ENCODE measurements around the gene TRIM41.
"Not testable (repeated sequence)": the region's sequence is repeated elsewhere in the genome, so short reads cannot be mapped to it uniquely, and the experiment has no call there.

The TRIM41 gene

DNA sequence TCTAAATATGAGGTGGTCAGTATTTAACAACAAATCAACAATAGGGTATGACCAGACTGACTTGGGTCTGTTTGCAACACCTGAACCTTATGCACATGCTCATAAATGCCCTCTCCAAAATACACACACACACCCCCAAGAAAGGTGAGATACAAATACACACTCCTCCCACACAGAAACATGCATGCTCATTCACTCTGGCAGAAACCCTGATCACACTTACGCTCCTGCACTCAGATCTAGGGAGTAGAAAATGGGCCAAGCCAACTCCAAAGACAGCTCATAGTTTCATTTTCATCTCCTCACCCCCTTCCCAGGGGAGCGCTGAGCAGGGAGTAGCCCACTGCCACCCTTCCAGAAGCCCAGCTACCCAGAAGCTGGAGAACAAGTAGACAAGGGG lies 29.4 kb upstream of the TRIM41 start:
- DNase-seq, result no peak

DNA sequence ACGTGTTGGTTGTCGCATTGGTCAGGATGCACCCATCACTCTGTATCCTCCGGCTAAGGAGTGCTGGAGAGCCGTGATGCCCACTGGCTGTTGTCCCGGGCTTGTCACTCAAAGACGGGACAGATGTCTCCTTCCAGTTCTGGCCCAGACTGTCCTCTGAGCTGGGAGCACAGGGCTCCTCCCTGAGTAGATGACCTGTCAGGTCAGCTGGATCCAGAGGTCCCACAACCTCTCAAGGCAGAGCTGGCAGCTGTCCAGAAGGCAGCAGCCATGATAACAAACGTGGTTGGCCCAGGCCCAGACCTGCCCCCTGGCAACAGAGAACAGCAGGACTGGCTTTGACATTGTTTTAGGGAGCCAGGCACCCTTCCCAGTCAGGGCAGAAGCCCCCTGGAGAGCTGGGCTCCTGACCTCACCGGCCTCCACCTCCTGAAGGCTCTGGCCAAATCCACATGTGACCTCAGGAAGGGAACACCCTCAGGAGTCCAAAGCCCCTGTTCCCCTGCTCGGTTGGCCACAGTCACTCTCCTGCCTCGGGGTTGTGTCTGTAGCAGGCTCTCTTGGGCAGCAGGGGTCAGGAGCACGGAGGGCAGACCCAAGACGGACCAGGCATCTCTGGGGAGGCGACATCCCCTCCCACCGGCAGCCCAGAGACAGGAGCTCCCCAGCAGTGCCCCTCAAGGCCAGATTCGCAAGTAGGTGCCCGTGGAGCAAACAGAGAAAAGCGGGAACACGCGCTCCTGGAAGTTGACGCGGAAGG lies 28.4 kb upstream of the TRIM41 start:
- DNase-seq, result no peak

DNA sequence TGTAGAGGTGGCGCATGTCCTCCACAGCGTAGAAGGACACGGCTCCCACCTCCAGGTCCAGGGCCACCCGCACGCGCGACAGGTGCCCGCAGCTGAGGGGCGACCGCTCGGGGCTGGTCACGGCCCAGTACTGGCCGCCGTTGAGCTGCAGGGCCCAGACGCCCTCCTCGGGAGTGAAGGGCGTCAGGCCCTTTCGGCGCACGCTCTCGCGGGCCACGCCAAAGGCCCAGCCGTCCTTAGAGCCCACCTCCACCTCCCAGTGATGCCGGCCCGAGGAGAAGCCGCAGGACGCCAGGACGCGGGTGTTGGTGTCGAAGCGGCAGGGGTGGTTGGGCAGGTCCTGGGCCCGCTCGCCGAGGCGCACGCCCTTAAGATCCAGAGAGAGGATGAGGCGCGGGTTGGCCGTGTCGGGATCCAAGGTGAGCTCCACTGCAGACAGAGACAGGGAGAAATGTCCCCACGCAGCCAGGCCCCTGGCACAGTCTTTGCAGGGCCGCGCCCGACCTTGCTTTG lies 27.8 kb upstream of the TRIM41 start:
- no peak for DNase-seq

DNA sequence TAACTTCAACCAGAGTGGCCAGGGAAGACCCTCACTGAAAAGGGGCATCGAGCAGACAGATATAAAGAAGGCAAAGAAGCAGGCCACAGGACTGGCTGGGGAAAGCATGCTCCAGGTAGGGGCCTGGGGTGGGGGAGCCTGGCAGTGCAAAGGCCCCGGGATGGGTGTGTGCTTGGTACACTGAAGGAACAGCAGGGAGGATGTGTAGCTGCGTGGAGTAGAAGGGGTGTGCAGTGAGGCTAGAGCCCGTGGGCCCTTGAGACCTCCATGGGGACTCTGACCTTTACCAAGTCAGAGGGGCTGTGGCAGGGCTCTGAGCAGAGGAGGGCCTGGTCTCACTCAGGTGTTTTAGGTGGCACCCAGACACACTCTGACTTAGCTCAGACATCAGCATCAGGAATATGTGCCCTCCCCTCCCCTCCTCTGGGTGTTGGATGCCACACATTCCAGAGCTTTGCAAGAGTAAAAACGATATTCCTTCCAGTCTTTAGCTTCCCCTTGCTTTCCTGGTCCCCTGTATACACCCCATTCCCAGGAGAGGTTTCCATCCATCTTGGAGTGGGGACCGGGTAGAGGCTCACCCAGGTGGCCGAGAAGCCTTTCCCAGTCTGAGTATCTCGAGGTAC lies 25.6 kb upstream of the TRIM41 start:
- DNase-seq, result no peak

DNA sequence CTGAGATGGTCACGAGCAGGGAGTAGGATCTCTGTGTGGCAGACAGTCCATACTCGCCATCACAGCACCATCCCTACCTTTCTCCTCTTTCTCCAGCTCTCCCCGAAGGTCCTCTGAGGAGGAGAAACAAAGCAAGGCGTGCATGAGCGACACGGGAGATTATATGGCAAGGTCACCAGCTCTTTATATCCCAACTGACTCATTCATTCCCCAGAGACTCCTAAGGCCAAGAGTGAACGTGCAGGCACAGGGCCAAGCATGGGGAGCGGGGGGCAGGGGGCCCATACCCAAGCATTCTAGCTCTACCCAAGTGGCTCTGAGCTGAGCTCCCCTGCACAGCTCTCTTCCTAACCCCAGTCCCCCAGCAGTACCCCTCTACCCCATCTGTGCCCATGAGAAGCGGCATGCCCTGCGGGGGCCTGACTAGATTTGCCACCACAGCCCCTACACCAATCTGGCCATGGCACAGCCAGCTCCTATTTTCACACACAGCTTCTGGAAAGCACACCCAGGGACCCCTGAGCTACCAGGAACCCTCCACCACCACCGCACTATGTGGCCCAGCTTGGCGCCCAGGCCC lies 24.9 kb upstream of the TRIM41 start:
- DNase-seq, result no peak

DNA sequence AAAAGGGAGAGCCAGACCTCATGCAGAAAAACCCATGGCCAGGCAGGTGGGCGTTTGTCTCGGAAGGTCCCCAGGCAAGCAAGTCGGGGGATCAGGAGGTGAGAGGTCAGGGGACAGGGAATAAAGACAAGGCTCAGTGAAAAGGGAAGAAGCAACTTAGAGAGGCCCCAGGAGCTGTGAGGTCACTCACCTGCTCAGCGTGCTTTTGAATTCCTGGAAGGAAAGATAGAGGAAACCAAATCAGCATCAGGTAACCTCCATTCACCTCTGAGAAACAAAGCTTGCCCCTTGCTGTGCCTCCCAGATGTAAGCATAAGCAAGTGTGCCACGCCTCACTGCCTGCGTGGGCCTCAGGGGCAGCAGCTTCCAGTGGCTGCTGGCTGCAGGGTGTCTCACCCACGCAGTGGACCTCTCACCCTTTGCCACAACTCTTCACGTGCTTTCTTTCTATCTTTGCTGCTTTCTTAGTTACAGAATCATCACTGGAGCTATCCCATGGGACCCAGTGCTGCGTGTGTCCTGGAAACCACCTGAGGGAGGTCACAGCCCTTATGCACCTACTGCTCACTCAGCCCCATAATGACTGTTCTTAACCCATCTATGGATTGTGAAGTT lies 24.1 kb upstream of the TRIM41 start:
- DNase-seq, result no peak

DNA sequence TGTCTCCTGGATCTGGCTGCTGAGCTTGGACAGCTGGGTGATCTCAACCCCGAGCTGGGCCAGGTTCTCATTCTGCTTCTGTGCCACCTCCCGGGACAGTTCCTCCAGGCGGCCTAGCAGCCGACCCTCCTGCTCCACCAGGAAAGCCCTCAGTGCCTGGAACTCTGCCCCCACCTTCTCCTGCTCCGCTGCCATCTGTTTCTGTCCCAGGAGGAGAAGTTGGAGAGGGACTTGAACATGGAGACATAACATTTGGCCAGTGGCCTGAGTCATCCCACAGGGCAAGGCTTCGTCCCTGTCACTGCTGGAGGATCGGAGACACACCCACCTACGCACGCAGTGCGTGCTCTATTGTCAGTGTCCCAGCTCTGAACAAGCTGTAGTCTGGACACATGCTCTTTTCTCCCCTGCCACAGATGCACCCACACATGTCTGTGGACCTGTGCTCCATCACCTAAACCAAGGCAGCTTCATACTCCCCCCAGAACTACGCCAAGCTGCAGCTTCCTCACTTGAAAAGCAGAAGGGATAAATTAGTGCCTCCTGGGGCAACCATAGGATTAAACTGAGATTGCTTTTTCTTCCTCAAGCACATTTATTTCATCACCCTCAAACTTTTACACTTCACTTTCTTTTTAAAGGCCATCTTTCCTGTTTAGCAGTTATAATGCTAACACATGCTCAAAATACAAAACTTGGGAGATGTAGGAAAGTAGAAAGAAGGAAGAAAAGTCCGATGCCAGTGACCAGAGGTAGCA lies 23.0 kb upstream of the TRIM41 start:
- no peak for DNase-seq

DNA sequence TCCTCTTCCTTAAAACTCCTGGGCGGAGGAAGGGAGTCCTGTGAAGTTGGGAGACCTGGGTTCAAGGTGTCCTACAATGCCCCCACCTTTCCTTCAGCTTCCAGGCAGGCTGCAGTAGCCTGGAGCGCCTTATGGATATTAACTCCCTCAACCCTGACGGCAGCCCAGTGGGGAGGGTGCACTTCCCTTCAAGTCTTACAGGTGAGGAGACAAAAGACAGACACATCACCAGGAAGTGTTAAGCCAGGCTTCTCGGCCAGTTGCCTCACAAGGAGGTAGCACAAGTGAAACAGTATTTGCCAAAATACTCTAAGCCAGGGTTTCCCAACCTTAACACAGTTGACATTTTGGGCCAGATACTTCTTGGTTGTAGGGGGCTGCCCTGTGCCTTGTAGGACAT lies 22.3 kb upstream of the TRIM41 start:
- DNase-seq, result no peak

DNA sequence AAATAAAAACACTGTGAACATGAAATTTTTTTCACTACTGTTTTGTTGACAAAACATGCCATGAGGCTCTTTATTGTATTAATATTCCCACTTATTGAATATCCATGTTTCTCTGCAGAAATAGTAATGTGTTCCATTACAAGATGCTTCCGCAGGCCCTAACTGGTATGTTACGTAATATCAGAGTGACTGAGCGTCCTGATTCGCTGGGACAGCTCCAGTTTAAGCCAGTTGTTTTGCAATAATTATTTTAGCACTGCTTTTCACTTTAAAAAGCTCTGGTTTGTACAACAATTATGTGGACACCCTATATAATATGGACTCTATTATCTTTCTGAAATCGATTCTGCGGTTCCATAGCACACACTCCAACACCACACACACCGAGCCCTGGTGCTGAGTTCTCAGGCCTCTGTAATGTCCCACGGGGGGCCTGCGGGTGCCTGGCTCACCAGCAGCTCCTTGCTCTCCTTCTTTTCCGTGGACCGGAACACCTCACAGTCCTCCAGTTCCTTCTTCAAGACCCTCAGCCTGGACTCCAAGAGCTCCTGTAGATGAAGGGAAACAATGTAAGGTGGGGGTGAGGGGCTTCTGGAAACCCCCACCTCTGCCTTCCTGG lies 19.9 kb upstream of the TRIM41 start:
- DNase-seq, result no peak

DNA sequence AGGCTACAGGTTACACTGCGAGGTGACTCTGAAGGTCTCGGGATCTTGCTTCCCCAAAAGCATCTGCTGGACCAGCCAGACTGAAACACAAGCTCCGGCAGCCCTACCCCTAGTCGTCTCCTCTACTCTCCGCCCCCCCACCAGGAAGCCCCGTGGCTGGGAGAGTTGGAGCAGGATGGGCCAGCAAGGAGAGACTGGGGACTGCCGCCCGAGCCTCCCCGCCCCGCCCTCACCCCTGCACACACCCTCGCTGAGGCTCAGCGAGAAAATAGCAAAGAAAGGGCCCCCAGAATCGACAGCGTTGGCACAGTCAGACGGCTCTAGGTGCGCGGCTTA lies 19.3 kb upstream of the TRIM41 start:
- DNase-seq, result no peak

DNA sequence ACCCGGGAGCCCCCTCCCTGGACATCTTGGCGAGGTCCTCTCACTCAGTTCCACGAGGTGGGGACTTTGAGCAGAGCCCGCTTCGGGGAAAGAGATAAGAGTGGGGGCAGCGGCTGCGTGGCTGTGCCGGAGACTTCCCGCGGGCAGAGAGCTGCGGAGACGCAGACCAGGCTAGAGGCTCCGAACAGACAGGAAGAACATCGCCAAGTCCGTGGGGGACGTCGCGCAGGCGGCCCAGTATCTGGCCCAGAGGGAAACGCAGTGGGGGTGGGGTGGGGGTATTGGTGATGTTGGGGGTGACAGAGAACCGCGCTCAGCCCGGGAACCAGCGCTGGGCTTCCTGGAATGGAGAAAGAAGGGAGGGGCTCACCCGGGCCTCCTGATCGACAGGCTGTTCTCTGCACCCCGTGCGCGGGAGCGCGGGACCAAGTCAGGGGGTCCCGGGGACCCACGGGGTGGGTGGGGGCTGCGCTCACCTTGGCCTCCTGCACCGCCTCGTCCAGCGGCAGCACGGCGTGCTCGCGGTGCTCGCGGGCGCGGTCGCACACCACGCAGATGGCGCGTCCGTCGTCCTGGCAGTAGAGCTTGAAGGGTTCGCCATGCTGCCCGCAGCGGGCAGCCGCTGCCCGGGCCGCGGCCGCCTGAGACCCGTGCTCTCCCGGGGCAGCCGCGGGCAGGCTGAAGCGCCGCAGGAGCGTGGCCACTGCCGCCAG lies 18.8 kb upstream of the TRIM41 start:
- no peak for DNase-seq

DNA sequence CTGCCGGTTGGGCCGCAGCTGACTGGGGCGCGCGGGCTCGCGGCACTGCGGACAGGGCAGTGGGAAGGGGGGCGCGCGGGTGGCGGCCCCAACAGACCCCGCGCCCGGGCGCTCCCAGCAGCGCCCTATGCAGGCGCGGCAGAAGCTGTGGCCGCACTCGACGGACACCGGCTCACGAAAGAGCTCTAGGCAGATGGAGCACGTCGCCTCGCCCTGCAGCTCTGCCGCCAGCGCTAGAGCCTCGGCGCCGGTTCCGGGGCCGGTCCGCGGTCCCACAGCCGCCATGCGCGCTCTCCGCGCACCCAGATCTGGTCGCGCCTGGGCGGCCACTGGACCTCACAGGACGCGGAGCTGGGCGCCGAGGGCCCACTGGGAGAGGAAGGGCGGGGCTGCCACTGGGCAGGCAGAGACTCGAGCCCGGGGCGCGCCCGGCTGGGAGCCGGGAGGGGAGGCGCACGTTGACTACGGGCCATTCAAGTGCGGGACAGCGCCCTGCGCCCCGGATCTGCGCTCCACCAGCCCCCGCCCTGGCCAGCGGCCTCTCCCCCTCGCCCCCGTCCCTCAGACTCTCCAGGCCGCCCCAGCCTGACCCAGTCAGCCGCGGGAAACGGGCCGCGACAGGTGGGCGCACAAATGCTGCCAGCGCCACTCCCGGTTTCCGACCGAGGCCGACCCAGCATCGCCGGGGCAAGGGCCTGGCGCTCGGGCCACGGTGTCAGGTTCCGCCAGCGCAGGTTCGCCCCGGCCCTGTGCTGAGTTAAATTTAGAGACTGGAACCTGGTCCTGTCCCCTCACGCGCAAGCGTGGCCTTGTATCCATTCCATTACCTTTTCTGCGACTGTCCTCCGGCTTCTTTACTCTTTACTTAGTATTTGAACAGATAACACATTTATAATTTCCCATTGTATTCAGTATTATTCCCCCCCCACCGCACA lies 18.0 kb upstream of the TRIM41 start, which contains the start of gene TRIM7:
Gene TRIM7, minus strand, starts transcription at position 371 of the 935 bp plus-strand sequence. Its CDS starts 86 bp downstream, at position 285.
- no peak for DNase-seq

DNA sequence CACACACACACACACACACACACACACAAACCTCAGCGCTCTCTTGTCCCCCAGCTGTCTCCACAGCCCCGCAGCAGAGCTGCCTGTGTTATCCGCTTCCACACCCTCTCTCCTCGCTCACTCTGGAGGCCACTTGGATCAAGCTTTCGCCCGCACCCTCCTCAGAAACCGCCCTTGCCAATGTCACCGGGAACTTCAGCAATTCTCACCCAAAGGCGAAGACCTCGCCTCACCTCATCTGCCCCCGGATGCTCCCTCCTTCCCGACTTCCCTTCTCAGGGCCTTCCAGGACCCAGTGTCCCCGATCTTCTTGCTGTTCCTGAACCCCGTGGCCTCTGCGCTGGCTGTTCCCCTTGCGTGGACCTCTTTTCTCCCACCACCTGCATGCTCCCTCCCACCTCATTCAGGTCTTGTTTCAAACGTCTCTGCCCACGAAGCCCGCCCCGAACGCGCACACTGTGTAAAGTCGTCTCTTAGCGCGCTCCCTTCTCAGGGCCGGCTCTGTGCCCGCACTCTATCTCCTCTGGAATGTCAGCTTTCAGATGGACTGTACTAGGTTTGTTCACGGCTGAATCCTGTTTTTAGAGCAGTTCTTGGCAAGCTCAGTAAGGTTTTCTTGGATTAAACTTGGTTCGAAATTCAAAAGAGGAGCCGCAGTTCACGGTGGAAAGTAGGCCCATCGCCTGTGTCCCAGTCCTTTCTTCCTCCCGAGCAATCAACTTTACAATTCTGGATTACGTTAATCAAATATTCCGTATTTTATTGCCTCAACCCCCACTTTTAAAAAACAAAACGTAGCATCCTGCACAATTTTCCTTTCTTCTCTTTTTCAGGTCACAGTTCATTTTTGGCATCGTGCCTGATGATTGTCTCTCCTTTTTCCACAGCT lies 17.1 kb upstream of the TRIM41 start:
- no peak for DNase-seq

DNA sequence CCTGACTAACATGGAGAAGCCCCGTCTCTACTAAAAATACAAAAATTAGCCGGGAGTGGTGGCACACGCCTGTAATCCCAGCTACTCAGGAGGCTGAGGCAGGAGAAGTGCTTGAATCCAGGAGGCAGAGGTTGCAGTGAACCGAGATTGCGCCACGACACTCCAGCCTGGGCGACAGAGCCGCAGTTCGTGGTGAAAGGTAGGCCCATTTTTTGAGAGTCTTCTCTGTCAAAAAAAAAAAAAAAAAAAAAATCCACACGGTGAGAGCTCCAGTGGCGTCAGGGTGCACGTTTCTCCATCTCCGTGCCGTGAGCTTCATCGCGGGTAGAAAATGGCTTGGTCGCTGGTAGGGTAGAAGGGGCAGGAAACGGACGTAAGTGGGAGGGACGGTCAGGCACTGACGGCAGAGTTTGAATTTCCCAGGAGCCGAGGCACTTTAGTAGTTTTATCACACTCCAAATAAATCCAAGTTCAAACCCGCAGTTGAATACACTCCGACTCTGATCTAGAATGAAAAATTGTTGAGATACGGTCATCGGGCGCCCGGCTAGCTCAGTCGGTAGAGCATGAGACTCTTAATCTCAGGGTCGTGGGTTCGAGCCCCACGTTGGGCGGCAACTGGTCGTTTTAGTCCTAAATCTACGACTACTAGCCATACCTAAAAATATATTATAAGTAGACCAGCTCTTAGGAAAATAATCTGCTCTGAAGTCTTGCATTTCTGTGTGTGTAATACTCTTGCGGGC lies 15.7 kb upstream of the TRIM41 start:
- no peak for DNase-seq

DNA sequence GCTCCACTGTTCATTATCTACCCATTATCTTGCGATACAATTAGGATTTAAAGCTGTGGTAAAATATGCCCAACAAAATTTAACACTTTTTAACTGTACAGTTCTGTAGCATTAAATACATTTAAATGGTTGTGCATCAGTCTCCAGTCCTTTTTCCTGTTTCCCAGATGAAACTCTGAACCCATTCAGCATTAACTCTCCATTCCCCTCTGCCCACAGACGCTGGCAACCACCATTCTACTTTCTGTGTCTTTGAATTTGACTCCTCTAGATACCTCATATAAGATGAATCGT lies 15.2 kb upstream of the TRIM41 start:
- DNase-seq, result no peak

DNA sequence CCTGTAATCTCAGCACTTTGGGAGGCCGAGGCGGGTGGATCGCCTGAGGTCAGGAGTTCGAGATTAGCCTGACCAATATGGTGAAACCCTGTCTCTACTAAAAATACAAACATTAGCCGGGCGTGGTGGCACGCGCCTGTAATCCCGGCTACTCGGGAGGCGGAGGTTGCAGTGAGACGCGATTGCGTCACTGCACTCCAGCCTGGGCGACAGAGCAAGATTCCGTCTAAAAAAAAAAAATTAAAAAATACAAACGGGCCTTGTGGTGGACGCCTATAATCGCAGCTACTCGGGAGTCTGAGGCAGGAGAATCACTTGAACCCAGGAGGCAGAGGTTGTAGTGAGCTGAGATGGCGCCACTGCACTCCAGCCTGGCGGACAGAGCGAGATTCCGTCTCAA lies 14.1 kb upstream of the TRIM41 start:
- DNase-seq, result not testable (repeated sequence)

DNA sequence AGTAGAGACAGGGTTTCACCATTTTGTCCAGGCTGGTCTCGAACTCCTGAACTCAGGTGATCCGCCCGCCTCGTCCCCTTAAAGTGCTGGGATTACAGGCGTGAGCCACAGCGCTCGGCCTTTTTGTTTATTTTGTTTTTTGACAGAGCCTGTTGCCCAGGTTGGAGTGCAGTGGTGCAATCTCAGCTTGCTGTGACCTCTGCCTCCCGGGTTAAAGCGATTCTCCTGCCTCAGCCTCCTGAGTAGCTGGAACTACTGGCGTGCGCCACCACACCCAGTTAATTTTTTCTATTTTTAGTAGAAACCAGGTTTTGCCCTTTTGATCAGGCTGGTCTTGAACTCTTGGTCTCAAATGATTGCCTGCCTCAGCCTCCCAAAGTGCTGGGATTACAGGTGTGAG lies 12.9 kb upstream of the TRIM41 start:
- not testable (repeated sequence) for DNase-seq

DNA sequence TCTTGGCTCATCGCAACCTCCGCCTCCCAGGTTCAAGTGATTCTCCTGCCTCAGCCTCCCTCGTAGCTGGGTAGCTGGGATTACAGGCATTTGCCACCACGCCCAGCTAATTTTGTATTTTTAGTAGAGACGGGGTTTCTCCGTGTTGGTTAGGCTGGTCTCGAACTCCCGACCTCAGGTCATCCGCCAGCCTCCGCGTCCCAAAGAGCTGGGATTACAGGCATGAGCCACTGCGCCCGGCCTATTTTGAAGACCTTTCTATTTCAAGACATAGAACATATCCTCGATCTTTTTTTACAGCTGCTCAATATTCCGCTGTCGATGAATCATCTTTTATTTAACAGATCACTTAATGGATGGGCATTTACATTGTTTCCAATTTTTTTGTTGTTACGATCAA lies 12.4 kb upstream of the TRIM41 start:
- not testable (repeated sequence) for DNase-seq

DNA sequence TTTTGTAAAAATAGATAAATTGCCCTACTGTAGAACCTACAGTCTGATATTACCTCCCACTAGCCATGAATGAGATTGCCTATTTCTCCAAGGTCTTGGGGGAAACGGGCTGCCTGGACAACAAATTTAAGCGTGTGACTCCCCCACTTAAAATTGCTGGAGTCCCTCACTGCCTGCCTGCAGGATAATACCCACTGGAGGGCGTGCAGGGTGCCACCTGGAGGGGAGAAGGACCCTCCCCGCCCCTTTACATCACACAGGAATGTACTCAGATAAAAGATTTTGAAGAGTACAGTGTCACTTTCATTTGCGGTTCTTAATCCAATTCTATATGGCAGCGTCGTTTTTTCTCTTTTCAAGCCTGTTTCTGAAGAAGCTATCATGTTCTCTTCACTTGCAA lies 11.9 kb upstream of the TRIM41 start:
- DNase-seq, result no peak
